ENCODE results near the gene PCDHGA9. TPM values are rescaled to one million over a fixed set of nuclear protein-coding genes. Genes with fewer than 3 reads are reported as not detected.
"Not testable (repeated sequence)": the region's sequence is repeated elsewhere in the genome, so short reads cannot be mapped to it uniquely, and the experiment has no call there.

PCDHGA9 gene
- total RNA-seq, 2 donors from 2014 or later = 3.9 to 7.7 TPM

DNA sequence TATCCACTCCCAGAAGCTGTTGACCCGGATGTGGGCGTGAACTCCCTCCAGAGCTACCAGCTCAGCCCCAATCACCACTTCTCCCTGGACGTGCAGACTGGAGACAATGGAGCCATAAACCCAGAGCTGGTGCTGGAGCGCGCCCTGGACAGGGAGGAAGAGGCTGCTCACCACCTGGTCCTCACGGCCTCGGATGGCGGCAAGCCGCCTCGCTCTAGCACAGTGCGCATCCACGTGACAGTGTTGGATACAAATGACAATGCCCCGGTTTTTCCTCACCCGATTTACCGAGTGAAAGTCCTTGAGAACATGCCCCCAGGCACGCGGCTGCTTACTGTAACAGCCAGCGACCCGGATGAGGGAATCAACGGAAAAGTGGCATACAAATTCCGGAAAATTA is 9.3 kb upstream of the PCDHGA9 start:
- Histone ChIP-seq H3K9me3 (no peaks in the 10 kb centered on the region), H3K4me1 (replicated peaks) (no peaks in the 10 kb centered on the region), H3K4me3 (no peak overlapping the region), H3K27ac (no peak overlapping the region), H3K27me3 (replicated peaks; ENCODE audit: insufficient read depth) (peaks cover 6% of the 10 kb centered on the region), H3K36me3 (no peaks in the 10 kb centered on the region)
- no peak for DNase-seq (ENCODE audit: low spot score)
- intact Hi-C loops (cut with DNase I) = no loop called here
- 35% methylated on average over 21 of the region's 21 CpGs for WGBS
- TF ChIP-seq CTCF (IDR thresholded peaks at IDR 0.05) = no peak
- no peak for TF ChIP-seq POLR2A (IDR thresholded peaks at IDR 0.05)
- TF ChIP-seq POLR2AphosphoS5 (IDR thresholded peaks at IDR 0.05) = no peak

DNA sequence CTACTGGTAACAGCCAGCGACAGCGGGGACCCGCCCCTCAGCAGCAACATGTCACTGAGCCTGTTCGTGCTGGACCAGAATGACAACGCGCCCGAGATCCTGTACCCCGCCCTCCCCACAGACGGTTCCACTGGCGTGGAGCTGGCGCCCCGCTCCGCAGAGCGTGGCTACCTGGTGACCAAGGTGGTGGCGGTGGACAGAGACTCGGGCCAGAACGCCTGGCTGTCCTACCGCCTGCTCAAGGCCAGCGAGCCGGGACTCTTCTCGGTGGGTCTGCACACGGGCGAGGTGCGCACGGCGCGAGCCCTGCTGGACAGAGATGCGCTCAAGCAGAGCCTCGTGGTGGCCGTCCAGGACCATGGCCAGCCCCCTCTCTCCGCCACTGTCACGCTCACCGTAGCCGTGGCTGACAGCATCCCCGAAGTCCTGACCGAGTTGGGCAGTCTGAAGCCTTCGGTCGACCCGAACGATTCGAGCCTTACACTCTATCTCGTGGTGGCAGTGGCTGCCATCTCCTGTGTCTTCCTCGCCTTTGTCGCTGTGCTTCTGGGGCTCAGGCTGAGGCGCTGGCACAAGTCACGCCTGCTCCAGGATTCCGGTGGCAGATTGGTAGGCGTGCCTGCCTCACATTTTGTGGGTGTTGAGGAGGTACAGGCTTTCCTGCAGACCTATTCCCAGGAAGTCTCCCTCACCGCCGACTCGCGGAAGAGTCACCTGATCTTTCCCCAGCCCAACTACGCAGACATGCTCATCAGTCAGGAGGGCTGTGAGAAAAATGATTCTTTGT is 8.0 kb upstream of the PCDHGA9 start:
- H3K4me3 ChIP-seq; DNase-seq (ENCODE audit: low spot score); H3K9me3 ChIP-seq; H3K36me3 ChIP-seq; H3K27me3 ChIP-seq (replicated peaks; ENCODE audit: insufficient read depth); intact Hi-C loops (cut with DNase I); H3K27ac ChIP-seq; H3K4me1 ChIP-seq (replicated peaks): not testable (repeated sequence)
- WGBS = 29% methylated on average over 40 of the region's 53 CpGs

GRCh38 chr5:141397756-141398551 is 4.6 kb upstream of the PCDHGA9 start, which contains the start of gene PCDHGB5:
TSS of gene PCDHGB5 (plus strand) at chr5:141397947. CDS start at chr5:141398128, 181 bp downstream.
- H3K36me3 ChIP-seq; DNase-seq (ENCODE audit: low spot score); H3K27ac ChIP-seq; H3K4me1 ChIP-seq (replicated peaks); intact Hi-C loops (cut with DNase I); H3K27me3 ChIP-seq (replicated peaks; ENCODE audit: insufficient read depth); H3K9me3 ChIP-seq: not testable (repeated sequence)
- 6% methylated on average over 25 of the region's 43 CpGs for WGBS
- H3K4me3 ChIP-seq = peak within 1 kb of the TSS in 1 of 2 donors; percentile 28
- TF ChIP-seq CTCF (IDR thresholded peaks at IDR 0.05) = peak in 3 of 4 experiments; percentile 40 to 54 (median 48)

DNA sequence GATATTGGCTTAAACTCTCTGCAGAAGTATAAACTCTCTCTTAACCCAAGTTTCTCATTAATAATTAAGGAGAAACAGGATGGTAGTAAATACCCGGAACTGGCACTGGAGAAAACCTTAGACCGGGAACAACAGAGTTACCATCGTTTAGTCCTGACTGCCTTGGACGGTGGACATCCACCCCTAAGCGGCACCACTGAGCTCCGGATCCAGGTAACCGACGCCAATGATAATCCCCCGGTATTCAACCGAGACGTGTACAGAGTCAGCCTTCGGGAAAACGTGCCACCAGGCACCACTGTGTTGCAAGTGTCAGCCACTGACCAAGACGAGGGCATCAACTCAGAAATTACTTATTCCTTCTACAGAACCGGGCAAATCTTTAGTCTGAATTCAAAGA is 4.0 kb upstream of the PCDHGA9 start:
- H3K36me3 ChIP-seq = no peaks in the 10 kb centered on the region
- H3K9me3 ChIP-seq = peaks cover 10% of the 10 kb centered on the region
- no peak for DNase-seq (ENCODE audit: low spot score)
- no peaks in the 10 kb centered on the region for H3K4me1 ChIP-seq (replicated peaks)
- no peak overlapping the region for H3K4me3 ChIP-seq
- H3K27ac ChIP-seq = no peak overlapping the region
- H3K27me3 ChIP-seq (replicated peaks; ENCODE audit: insufficient read depth) = peaks cover 2% of the 10 kb centered on the region
- 22% methylated on average over 15 of the region's 15 CpGs for WGBS
- TF ChIP-seq POLR2A (IDR thresholded peaks at IDR 0.05) = no peak
- no peak for TF ChIP-seq POLR2AphosphoS5 (IDR thresholded peaks at IDR 0.05)
- no peak for TF ChIP-seq CTCF (IDR thresholded peaks at IDR 0.05)
- intact Hi-C loops (cut with DNase I) = no loop called here

DNA sequence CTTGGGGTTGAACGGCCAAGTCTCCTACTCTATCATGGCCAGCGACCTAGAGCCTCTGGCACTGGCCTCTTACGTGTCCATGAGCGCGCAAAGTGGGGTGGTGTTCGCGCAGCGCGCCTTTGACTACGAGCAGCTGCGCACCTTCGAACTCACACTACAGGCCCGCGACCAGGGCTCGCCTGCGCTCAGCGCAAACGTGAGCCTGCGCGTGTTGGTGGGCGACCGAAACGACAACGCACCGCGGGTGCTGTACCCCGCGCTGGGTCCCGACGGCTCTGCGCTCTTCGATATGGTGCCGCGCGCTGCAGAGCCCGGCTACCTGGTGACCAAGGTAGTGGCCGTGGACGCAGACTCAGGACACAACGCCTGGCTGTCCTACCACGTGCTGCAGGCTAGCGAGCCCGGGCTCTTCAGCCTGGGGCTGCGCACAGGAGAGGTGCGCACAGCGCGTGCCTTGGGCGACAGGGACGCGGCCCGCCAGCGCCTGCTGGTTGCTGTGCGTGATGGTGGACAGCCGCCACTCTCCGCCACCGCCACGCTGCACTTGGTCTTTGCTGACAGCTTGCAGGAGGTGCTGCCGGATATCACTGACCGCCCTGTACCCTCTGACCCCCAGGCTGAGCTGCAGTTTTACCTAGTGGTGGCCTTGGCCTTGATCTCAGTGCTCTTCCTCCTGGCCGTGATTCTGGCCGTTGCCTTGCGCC is 2.9 kb upstream of the PCDHGA9 start:
- Histone ChIP-seq H3K27ac (no peak overlapping the region), H3K36me3 (no peaks in the 10 kb centered on the region), H3K4me3 (no peak overlapping the region), H3K4me1 (replicated peaks) (no peaks in the 10 kb centered on the region), H3K9me3 (peaks cover 10% of the 10 kb centered on the region), H3K27me3 (replicated peaks; ENCODE audit: insufficient read depth) (peaks cover under 1% of the 10 kb centered on the region)
- WGBS = 20% methylated on average over 56 of the region's 61 CpGs
- no peak for TF ChIP-seq POLR2A (IDR thresholded peaks at IDR 0.05)
- no peak for TF ChIP-seq CTCF (IDR thresholded peaks at IDR 0.05)
- TF ChIP-seq POLR2AphosphoS5 (IDR thresholded peaks at IDR 0.05) = no peak
- DNase-seq (ENCODE audit: low spot score) = no peak
- intact Hi-C loops (cut with DNase I) = no loop called here
